ENCODE data around the gene PDCD6IP.
"Not testable (repeated sequence)": the region's sequence is repeated elsewhere in the genome, so short reads cannot be mapped to it uniquely, and the experiment has no call there.

PDCD6IP gene

GRCh38 chr3:33855884-33856546, 57.6 kb downstream of the PDCD6IP start:
- no peak for DNase-seq

GRCh38 chr3:33857701-33858100, 59.3 kb downstream of the PDCD6IP start:
- not testable (repeated sequence) for DNase-seq

GRCh38 chr3:33858131-33858530, 59.7 kb downstream of the PDCD6IP start:
- DNase-seq: no peak

GRCh38 chr3:33860373-33861050, 62.1 kb downstream of the PDCD6IP start:
- DNase-seq: no peak

GRCh38 chr3:33865133-33865532, 66.7 kb downstream of the PDCD6IP start:
- DNase-seq: no peak

GRCh38 chr3:33868309-33868708, 69.9 kb downstream of the PDCD6IP start:
- DNase-seq: no peak

GRCh38 chr3:33869977-33870376, 71.5 kb downstream of the PDCD6IP start:
- no peak for DNase-seq

GRCh38 chr3:33874815-33875214, 76.4 kb downstream of the PDCD6IP start:
- no peak for DNase-seq

GRCh38 chr3:33875680-33876079, 77.2 kb downstream of the PDCD6IP start:
- no peak for DNase-seq

GRCh38 chr3:33877187-33877586, 78.8 kb downstream of the PDCD6IP start:
- DNase-seq: no peak

- no peak for DNase-seq
Measured at GRCh38 chr3:33879540-33879939, 81.1 kb downstream of the PDCD6IP start.

GRCh38 chr3:33881156-33882064, 83.0 kb downstream of the PDCD6IP start:
- DNase-seq: no peak

GRCh38 chr3:33882296-33882695, 83.9 kb downstream of the PDCD6IP start:
- DNase-seq: no peak

GRCh38 chr3:33883538-33883950, 85.1 kb downstream of the PDCD6IP start:
- DNase-seq: no peak

- DNase-seq: no peak
Measured at GRCh38 chr3:33883951-33884561, 85.6 kb downstream of the PDCD6IP start.

- DNase-seq: no peak
Measured at GRCh38 chr3:33884701-33885100, 86.3 kb downstream of the PDCD6IP start.

- no peak for DNase-seq
Measured at GRCh38 chr3:33885496-33885895, 87.1 kb downstream of the PDCD6IP start.

- no peak for DNase-seq
Measured at GRCh38 chr3:33886015-33886414, 87.6 kb downstream of the PDCD6IP start.

GRCh38 chr3:33887478-33887877, 89.0 kb downstream of the PDCD6IP start:
- no peak for DNase-seq

GRCh38 chr3:33889394-33890039, 91.1 kb downstream of the PDCD6IP start:
- no peak for DNase-seq

GRCh38 chr3:33892655-33893054, 94.2 kb downstream of the PDCD6IP start:
- no peak for DNase-seq

GRCh38 chr3:33895658-33896057, 97.2 kb downstream of the PDCD6IP start:
- no peak for DNase-seq

GRCh38 chr3:33897306-33897705, 98.9 kb downstream of the PDCD6IP start:
- DNase-seq: no peak
